Cardiac fibroblast (primary cell): ENCODE results near the gene SRRM5.

Experiments
- DNase-seq, 2 donors: peaks; one replicate each; pipeline versions ENCODE4 v3.0.0 to v3.0.0-alpha.2; 2010; ENCODE audit warnings: low read depth in 2 of 2
- H3K4me3 ChIP-seq, 2 donors: replicated peaks in 1 of 2; 1 replicate in 1 of 2; 2 replicates in 1 of 2; pipeline ENCODE4 v1.5.1; 2011; ENCODE audit warnings: low read depth in 2 of 2, low read length in 2 of 2, mild to moderate bottlenecking in 2 of 2, moderate library complexity in 1 of 2
- CTCF ChIP-seq: IDR thresholded peaks from one replicate; pipeline ENCODE4 v1.5.1; 2011; ENCODE audit warnings: low read depth, mild to moderate bottlenecking, low read length, inconsistent platforms

SRRM5 gene, protein sequence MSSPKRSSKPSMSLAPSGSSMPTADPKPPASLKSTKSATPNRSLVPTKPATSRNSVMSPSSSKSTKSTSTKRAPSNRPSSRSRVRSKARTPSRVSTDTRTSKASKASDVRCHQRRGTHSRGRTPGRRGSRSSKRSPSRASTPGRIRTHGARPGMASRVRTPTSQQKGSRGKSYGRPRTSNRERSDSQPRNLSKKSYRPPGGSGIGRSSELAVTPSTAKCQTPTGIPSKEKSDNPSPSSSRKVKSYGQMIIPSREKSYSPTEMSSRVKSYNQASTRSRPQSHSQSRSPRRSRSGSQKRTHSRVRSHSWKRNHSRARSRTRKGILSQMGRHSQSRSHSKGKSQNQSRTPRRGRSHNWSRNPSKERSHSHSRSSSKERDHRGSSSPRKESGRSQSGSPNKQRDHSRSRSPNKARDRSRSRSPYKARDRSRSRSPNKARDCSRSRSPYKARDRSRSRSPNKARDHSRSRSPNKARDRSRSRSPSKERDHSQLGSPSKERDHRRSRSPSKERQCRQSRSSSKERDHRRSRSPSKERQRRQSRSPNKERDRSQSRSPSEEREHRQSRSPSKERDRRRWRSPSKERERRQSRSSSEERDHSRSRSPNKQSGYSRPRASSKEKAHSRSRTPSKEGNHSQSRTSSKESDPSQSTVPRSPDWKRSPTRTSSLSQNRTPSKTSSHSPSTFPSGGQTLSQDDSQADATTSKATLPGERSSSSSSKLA

DNA sequence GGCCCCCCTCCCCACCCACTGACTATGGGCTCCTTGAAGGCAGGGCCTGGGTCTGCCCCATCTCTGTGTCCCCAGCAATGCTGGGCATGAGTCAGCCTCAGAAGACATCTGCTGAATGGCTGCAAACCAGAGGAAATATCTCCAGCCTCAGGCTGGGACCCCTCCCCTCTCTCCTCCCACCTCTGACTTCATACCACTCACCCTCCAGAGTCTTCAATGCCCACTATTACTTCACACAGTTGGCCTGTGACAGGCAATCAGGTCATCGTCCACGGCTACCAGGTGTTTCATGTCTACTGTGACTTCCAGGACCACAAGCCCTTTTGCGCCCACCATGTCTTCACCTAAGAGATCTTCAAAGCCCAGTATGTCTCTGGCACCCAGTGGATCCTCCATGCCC is at the start of gene SRRM5:
SRRM5 (plus strand) TSS at position 301 of the 400 bp plus-strand sequence; CDS start at position 335, 34 bp downstream.
- no peak for DNase-seq
- TF ChIP-seq CTCF: no peak
- no peak within 1 kb of the TSS for H3K4me3 ChIP-seq

DNA sequence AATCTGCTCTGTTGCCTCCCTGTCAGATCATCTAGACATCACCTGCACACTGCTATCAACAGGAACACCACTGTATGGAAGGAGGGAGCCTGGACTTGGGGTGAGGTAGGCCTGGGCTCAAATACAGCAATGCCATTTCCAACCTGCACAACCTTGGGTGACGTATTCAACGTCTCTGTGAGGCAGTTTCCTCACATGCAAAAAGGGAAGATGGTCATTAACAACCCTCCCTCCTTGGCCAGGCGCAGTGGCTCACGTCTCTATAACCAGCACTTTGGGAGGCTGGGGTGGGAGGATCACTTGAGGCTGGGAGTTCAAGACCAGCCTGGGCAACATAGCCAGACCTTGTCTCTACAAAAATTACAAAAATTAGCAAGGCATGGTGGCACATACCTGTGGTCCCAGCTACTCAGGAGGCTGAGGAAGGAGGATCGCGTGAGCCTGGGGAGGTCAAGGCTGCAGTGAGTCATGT is 49.6 kb upstream of the SRRM5 start:
- no peak overlapping the region for H3K4me3 ChIP-seq
- no peak for DNase-seq
- TF ChIP-seq CTCF: no peak

DNA sequence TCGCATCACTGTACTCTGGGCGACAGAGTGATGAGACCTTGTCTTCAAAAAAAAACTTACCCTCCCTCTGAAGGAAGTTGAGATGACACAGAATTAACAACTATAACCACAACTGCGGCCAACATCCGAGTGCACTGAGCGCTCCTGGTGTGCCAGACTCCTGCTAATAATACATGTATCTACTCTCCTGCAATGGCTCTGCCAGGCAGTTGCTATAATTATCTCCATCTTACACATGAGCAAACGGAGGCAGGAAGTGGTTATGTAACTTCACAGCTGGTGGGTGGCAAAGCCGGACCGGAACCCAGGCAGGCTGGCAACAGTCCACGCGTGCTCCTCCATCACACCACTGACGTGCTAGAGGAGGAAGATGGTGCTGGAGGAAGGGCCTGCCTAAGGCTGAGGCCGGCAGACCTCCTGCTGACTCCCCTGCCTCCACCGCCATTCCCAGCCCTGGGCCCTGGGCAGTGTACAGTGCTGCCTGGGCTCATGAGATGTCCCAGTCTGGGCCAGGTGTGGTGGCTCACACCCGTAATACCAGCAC is 49.1 kb upstream of the SRRM5 start:
- no peak overlapping the region for H3K4me3 ChIP-seq
- DNase-seq: peak; percentile 86 to 87
- no peak for TF ChIP-seq CTCF

DNA sequence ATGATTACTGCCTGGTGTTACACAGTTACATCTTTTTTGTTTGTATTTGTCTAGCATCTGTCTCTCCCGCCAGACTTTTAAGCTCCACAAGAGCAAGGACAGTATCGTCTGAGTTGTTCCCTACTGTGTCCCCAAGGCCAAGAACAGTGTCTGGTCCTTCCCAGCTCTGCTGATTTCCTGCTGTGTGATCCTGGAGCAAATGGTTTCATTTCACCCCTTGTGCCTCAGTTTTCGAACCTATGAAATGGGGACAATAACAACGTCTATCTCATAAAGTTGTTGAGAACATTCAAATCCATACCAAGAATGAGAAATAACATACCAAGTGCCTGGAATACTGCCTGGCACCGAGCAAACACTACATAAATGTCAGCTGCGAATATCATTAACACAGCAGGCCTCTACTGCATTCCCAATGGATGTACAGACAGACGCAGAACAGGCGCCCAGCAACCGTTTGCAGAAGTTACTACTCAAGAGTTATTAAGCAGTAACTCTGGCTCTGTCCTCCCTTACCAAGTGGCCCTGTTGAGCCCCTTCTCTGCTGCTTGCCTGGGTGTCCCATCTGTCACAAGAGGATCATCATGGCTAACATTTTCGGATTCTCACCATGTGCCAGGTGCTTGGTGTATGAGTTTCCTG is 48.0 kb upstream of the SRRM5 start:
- no peak for TF ChIP-seq CTCF
- DNase-seq: no peak
- no peak overlapping the region for H3K4me3 ChIP-seq

- peak in 1 of 2 donors; percentile 15 for DNase-seq
- H3K4me3 ChIP-seq: no peak overlapping the region
- no peak for TF ChIP-seq CTCF
These were observed 47.1 kb upstream of the SRRM5 start for GRCh38 chr19:43564800-43565199.

GRCh38 chr19:43569657-43570056 is 42.2 kb upstream of the SRRM5 start:
- no peak overlapping the region for H3K4me3 ChIP-seq
- TF ChIP-seq CTCF: no peak
- DNase-seq: no peak
